Calu3 (cell line): Measurements from ENCODE around the gene VWDE. TPM values are rescaled to one million over a fixed set of nuclear protein-coding genes. Genes with fewer than 3 reads are reported as not detected.

ENCODE experiments used
- BruUV-seq: library from RNA; stranded (reverse); fragments of 400-500 nt; replicated peaks from 2 replicates; lab custom pipeline; 2021; lab: Mats Ljungman, UMichigan
- CTCF ChIA-PET: fragments of 300-600 bp; sonication (Branson Sonifier 250); formaldehyde crosslinking; loops from one replicate; lab custom pipeline; 2022; ENCODE audit warnings: antibody characterized with exemption; lab: Charles Lee
- DNase-seq: peaks from one replicate; pipeline ENCODE4 v3.0.0; 2022
- H3K27ac Mint-ChIP-seq: one replicate; pipeline ENCODE4 v1.8.0; 2022; ENCODE audit warnings: mixed read lengths; ENCODE audit not compliant: unreplicated experiment
- H3K27me3 Mint-ChIP-seq: one replicate; pipeline ENCODE4 v1.8.0; 2022; ENCODE audit warnings: mixed read lengths; ENCODE audit not compliant: unreplicated experiment
- H3K36me3 Mint-ChIP-seq: one replicate; pipeline ENCODE4 v1.8.0; 2022; ENCODE audit warnings: mild to moderate bottlenecking, moderate library complexity, mixed read lengths; ENCODE audit not compliant: insufficient read depth, unreplicated experiment
- H3K4me1 Mint-ChIP-seq: one replicate; pipeline ENCODE4 v1.8.0; 2022; ENCODE audit warnings: mild to moderate bottlenecking, low read depth, mixed read lengths; ENCODE audit not compliant: unreplicated experiment
- H3K4me3 Mint-ChIP-seq: one replicate; pipeline ENCODE4 v1.8.0; 2022; ENCODE audit warnings: mild to moderate bottlenecking, low read depth, moderate library complexity, mixed read lengths; ENCODE audit not compliant: unreplicated experiment
- H3K9me3 Mint-ChIP-seq: one replicate; pipeline ENCODE4 v1.8.0; 2022; ENCODE audit warnings: low read depth, mixed read lengths; ENCODE audit not compliant: unreplicated experiment
- CTCF ChIP-seq: fragments of 200-600 bp; IDR thresholded peaks from one replicate; pipeline ENCODE4 v1.8.0; 2022; ENCODE audit warnings: antibody characterized with exemption; ENCODE audit not compliant: unreplicated experiment
- intact Hi-C: fragments of 100-400 bp; cut with micrococcal nuclease; formaldehyde crosslinking; loops from one replicate; pipeline ENCODE4 v1.10.0; 2022; ENCODE audit not compliant: unreplicated experiment
- total RNA-seq: library from RNA; stranded (reverse); gene quantifications from 2 replicates; pipeline ENCODE4 v1.2.3, GENCODE V29; 2022

The VWDE gene
- total RNA-seq, 1 experiment from 2014 or later: 21.3 TPM

- H3K27me3 Mint-ChIP-seq: no peaks in the 10 kb centered on the region
- no peaks in the 10 kb centered on the region for H3K9me3 Mint-ChIP-seq
- H3K4me3 Mint-ChIP-seq: no peak overlapping the region
- DNase-seq: no peak
- no TSS peak for BruUV-seq
- no peak for TF ChIP-seq CTCF
- peaks cover 11% of the 10 kb centered on the region for H3K4me1 Mint-ChIP-seq
- CTCF ChIA-PET: no interaction called here
- no peak overlapping the region for H3K27ac Mint-ChIP-seq
- H3K36me3 Mint-ChIP-seq: no peaks in the 10 kb centered on the region
- intact Hi-C loops: no loop called here
These were observed 33.4 kb downstream of the VWDE start for GRCh38 chr7:12370249-12370648.

DNA sequence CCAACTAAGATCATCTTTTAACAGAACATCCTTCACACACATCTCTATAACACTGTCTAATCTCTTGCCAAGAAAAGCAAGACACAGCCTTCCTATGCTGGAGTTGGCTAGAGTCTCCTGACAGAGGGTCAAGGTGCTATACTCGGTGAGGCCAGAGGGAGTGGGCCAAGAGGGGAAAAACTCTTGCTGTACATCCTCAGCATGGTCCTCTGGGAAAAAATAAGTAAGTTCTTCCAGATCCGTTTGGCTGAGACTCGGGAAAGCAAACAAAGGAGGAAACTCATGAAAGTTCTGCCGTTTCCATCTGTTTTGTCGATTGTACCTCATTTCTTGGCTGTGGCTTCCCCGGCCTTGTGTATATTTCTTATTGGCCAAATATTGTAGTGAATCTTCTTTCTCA lies 33.9 kb downstream of the VWDE start:
- BruUV-seq: no TSS peak
- peaks cover 11% of the 10 kb centered on the region for H3K4me1 Mint-ChIP-seq
- no peaks in the 10 kb centered on the region for H3K9me3 Mint-ChIP-seq
- H3K27me3 Mint-ChIP-seq: no peaks in the 10 kb centered on the region
- no peak for DNase-seq
- no peak overlapping the region for H3K4me3 Mint-ChIP-seq
- no peaks in the 10 kb centered on the region for H3K36me3 Mint-ChIP-seq
- intact Hi-C loops: no loop called here
- no peak overlapping the region for H3K27ac Mint-ChIP-seq
- CTCF ChIA-PET: no interaction called here
- TF ChIP-seq CTCF: no peak

DNA sequence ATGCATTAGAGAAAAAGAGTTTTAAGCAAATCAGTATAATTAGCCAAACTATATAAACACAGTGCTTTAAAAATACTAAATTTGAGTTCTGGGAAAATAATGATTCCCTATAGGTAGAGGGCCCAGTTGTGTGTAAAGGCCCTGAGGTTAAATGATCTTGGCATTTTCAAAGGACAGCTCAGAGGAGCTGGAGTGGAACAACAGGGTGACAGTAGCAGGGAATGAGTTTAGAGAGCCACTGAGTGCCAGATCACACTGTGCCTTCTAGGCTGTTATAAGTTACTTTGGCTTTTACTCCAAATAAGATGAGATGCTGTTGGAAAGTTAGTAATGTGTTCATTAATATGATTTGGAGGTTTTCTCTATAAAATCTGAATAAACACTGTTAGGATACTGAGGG lies 34.6 kb downstream of the VWDE start:
- Mint-ChIP-seq H3K4me1 (peaks cover 11% of the 10 kb centered on the region), H3K36me3 (no peaks in the 10 kb centered on the region), H3K27me3 (no peaks in the 10 kb centered on the region), H3K4me3 (no peak overlapping the region), H3K9me3 (no peaks in the 10 kb centered on the region), H3K27ac (no peak overlapping the region)
- TF ChIP-seq CTCF: no peak
- CTCF ChIA-PET: no interaction called here
- BruUV-seq: no TSS peak
- DNase-seq: no peak
- intact Hi-C loops: no loop called here

- Mint-ChIP-seq H3K27ac (no peak overlapping the region), H3K9me3 (no peaks in the 10 kb centered on the region), H3K36me3 (no peaks in the 10 kb centered on the region), H3K4me3 (no peak overlapping the region), H3K27me3 (no peaks in the 10 kb centered on the region), H3K4me1 (no peaks in the 10 kb centered on the region)
- BruUV-seq: no TSS peak
- TF ChIP-seq CTCF: no peak
- intact Hi-C loops: no loop called here
- CTCF ChIA-PET: no interaction called here
- DNase-seq: no peak
These were observed 42.7 kb downstream of the VWDE start for GRCh38 chr7:12360948-12361347.
